Activated CD8-positive, alpha-beta memory T cell treated with anti-CD3 and anti-CD28 coated beads, Interleukin-2, amount 50 U/mL, for 48 hours (primary cell): ENCODE measurements around the gene LSM4.
A peak's percentile ranks its signal among the peaks of the same experiment; 100 is the strongest.

Source experiments
- DNase-seq: peaks from one replicate; pipeline ENCODE4 v3.0.0-alpha.2; 2020

The LSM4 gene

GRCh38 chr19:18274219-18274780, 48.6 kb downstream of the LSM4 start, which contains the start of gene IQCN:
TSS of gene IQCN (minus strand) at chr19:18274452. CDS start at chr19:18269478, 4,974 bp downstream.
- peak; percentile 69 for DNase-seq

- no peak for DNase-seq
These were observed 49.2 kb downstream of the LSM4 start for GRCh38 chr19:18273561-18274218.

- DNase-seq, result no peak
These were observed 51.4 kb downstream of the LSM4 start for GRCh38 chr19:18271433-18271841.

GRCh38 chr19:18270326-18270725, 52.5 kb downstream of the LSM4 start:
- DNase-seq, result no peak

- DNase-seq, result no peak
These were observed 53.7 kb downstream of the LSM4 start for GRCh38 chr19:18269070-18269723.

- DNase-seq, result no peak
These were observed 55.8 kb downstream of the LSM4 start for GRCh38 chr19:18266771-18267686.

- no peak for DNase-seq
These were observed 57.3 kb downstream of the LSM4 start for GRCh38 chr19:18265582-18265981.

- DNase-seq, result no peak
These were observed 57.8 kb downstream of the LSM4 start for GRCh38 chr19:18264971-18265540.

GRCh38 chr19:18264137-18264854, 58.6 kb downstream of the LSM4 start:
- DNase-seq, result no peak

GRCh38 chr19:18263324-18264136, 59.3 kb downstream of the LSM4 start:
- no peak for DNase-seq

- no peak for DNase-seq
These were observed 60.0 kb downstream of the LSM4 start for GRCh38 chr19:18262917-18263316.

GRCh38 chr19:18262144-18262543, 60.7 kb downstream of the LSM4 start:
- DNase-seq, result no peak

GRCh38 chr19:18261474-18261873, 61.4 kb downstream of the LSM4 start:
- DNase-seq, result no peak

- DNase-seq, result no peak
These were observed 63.0 kb downstream of the LSM4 start for GRCh38 chr19:18259893-18260292.

- no peak for DNase-seq
These were observed 65.1 kb downstream of the LSM4 start for GRCh38 chr19:18257503-18258470.
